NOMO-1 treated with DMSO at 0.1 percent for 48 hours (cell line): ENCODE data around the gene ELSPBP1.
"Not testable (repeated sequence)": the region's sequence is repeated elsewhere in the genome, so short reads cannot be mapped to it uniquely, and the experiment has no call there.

Experiments
- DNase-seq: peaks from one replicate; lab custom pipeline; 2025; ENCODE audit not compliant: unreplicated experiment; lab: John Stamatoyannopoulos, UW

The ELSPBP1 gene

DNA sequence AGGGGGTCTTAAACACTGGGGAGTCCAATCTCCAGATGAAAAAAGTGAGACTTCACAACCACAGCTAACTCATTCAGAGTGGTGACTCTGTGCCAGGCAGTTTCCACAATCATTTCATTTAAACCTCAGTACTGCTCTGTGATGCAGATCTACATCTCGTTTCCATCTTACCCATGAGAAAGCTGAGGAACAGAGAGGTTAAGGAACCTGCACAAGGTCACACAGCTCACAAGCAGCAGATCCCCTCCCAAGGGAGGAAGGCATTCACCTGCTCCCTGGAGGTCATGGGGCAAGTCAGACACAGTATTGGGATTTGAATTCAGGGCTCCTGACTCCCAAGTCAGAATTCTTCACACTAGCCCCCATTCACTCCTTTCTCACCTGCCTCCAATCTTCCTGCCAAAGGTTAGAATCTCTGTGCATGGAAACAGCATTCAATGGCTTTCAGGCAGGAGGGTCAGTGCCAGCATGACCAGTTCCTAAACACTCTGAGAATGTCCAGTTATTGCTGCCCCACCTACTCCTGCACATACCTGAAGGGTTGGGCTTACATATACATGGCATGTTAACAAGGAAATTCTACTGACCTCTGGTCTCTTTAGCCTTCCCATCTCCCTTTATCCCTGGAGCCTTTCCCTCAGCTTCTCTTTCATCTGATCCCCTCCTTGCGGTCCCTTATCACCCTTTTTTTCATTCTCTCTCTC, 47.6 kb downstream of the ELSPBP1 start:
- DNase-seq: no peak

DNA sequence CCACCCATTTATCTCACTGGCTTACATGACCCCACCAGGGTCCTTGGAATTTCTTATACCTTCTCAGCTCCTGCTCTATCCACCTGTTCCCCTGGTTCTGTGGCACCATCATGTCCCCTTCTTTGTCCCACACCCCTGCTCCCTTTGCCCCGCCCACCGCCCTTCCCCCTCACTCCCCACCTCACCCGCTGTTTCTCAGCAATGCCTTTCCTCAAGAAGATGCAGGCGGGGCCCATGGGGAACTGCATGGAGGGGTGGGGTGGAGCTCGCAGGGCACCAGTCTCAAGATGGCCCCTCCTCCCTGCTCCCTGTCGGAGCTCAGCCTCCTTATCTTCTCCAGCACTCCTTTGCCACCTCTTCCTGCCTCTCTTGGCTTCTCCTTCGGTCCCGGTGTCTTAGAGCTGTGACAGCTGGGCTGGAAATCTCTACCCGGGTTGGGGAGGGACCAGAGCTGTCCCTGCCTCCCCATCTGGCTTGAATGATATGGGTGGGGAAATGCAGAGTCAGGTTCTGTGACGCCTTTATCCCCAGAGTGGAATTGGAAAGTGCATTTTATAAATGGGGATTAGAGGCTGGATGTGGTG, 49.3 kb downstream of the ELSPBP1 start, which contains the start of gene CABP5:
Gene CABP5 (minus strand): TSS at position 405 of the 584 bp plus-strand sequence. CDS start 157 bp downstream, at position 248.
- no peak for DNase-seq

DNA sequence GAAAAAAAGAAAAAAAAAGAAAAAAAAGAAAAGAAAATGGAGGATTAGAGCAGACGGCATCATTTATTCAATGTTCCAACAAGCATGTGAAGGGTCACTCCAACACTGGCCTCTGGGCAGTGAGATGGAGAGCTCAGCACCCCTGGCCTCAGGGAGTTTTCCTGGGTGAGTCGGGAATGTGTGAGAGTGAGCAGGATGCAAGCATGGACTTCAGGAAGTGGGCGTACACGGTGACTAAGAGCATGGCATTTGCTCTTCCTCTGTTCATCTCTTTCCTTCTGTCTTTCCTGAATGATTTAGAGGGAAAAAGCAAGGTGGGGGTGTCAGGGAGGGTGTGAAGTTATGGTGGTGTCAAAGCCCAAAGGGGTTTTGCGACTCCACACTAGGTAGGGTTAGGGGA, 50.1 kb downstream of the ELSPBP1 start:
- DNase-seq: no peak

DNA sequence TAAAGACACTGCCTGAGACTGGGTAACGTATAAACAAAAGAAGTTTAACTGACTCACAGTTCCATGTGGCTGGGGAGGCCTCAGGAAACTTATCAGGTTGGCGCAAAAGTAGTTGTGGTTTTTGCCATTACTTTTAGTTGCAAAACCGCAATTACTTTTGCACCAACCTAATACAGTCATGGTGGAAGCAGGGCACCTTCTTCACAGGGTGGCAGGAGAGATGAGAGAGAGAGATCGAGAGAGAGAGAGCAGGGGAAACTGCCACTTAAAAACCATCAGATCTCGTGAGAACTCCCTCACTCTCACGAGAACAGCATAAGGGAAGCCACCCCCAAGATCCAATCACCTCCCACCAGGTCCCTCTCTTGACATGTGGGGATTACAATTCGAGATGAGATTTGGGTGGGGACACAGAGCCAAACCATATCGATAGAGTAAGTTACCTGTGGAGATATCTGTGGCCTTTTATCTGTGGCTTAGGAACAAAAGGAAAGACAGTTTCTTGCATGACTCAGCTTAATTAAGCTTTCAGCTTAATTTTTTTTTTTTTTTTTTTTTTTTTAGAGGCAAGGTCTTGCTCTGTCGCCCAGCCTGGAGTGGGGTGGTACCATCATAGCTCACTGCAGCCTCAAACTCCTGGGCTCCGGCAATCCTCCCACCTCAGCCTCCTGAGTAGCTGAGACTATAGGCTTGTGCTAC, 57.1 kb downstream of the ELSPBP1 start:
- no peak for DNase-seq

DNA sequence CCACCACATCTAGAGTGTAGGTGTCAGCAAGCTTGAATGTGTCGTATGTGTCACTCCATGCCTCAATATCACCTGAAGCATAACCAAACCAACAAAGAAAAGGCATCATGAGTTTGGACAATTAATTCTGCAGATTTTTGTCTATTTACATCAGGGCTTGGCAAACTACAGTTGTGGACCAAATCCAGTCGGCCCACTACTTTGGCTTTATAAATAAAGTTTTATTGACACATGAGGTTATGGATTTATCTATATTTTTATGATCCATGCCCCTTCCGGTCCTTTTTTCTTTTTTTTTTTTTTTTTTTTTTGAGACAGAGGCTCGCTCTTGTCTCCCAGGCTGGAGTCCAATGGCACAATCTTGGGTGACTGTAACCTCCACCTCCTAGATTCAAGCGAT, 58.6 kb downstream of the ELSPBP1 start:
- DNase-seq: no peak

DNA sequence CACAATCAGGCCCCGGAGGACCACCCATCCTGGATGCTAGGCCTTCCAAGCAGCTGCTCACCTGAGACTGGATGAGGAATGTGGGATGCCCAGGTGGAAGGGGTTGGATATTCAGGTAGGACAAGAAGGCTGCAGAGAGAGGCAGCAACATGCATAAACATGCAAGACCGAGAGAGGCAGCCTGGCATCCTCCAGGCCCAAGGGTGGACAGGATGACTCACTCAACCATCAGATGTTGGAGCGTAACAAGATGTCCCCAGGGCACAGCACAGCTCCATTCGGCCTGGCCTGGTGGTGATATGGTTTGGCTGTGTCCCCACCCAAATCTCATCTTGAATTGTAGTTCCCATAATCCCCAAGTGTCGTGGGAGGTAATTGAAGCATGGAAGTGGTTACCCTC, 59.4 kb downstream of the ELSPBP1 start:
- DNase-seq: no peak

DNA sequence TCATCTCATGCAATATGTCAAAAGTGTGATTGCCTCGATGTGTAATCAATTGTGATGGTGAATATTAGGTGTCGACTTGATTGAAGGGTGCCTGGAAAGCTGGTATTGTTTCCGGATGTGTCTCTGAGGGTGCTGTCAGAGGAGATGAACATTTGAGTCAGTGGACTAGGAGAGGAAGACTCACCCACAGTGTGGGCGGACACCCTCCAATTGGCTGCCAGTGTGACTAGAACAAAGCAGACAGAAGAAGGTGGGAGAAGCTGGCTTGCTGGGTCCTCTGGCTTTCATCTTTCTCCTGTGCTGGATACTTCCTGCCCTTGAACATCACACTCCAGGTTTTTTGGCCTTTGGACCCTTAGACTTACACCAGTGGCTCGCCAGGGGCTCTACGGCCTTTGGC, 64.9 kb downstream of the ELSPBP1 start:
- DNase-seq: no peak

DNA sequence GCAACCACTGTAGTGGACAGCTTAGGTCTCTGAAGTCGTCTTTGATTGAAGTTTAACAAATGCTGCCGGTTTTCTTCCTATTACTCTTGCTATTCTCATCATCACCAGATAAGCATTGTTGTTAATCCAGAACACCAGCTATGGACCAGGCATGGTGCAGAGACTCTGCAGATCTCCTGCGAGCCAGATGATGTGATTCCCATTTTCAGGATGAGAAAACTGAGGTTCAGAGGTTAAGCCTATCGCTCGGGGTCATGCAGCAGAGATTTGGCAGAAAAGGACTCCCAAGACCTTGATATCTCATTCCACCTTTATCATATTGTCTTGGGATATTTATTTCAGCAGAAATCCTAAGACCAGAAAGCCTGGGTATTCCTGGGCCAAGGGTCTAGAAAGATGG, 65.9 kb downstream of the ELSPBP1 start:
- DNase-seq: no peak

DNA sequence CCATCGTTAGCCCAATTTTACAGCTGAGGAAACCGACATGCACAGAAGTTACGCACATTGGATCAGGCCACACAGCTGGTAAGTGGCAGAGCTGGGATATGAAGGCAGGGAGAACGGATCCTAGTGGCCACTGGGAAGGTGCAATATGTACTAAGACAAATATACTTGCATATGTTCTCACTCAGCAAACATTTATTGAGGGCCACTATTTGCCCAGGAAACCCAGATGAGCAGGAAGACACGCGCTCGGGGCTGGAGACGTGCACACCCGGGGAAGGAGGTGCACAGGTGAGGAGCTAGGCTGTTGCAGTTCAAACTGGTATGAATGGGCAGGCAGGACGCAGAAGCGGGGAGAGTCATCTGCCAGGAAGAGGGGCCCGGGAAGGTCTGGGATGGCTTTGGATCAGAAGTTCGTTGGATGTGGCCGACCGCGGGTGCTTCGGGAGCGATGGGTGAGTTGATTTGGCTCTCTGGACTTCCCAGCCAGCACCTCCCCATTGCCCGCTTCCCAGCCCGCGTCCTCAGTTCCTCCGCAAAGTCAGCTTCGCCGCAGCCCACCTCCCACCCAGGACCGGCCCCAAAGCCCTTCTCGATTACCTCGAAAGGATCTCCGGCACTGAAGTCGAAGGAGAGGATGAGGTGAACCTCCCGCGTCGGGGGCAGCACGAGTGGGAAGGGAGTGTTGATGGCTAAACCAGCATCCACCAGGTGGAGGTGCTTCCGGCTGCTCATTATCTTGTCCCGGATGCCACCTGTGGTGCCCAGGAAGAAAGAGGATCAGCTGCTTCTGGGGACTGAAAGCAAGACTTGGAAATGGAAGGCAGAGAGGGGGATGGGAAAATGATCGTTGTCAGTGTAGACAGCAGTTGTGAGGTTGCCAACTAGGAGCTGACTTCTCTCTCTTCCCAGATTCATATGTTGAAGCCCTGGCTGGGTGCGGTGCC, 67.2 kb downstream of the ELSPBP1 start:
- DNase-seq: no peak

DNA sequence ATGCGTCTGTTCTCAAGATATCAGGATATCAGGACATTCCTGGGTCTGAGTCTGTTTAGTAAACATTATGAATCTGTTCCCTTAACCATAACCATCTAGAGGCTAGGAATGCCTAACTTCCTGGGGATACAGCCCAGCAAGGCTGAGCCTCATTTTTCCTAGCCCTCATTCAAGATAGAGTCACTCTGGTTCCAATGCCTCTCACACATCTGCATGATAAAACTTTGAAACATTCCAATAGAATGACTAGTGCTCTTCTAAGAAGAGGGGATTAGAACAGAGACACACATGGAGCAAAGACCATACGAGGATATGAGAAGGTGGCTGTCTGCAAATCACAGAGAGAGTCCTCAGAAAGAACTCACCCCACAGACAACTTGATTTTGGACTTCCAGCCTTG, 70.1 kb downstream of the ELSPBP1 start:
- DNase-seq: no peak

DNA sequence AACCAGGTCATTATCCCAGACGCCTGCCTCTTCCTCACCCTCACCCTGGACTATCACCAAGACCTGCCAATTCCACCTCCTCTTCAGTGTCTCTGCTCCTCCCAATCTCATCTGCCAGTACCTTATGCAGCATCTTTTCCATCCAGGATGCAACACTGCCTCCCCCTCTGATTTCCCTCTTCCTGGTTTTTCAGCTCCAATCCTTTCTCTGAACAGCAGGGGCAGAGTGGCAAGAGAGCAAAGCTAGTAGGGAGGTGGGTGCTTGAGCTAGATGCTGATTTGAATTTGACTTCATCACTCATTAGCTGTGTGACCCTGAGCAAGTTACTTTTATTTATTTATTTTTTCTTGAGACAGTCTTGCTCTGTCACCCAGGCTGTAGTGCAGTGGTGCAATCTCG, 75.0 kb downstream of the ELSPBP1 start:
- DNase-seq: no peak

DNA sequence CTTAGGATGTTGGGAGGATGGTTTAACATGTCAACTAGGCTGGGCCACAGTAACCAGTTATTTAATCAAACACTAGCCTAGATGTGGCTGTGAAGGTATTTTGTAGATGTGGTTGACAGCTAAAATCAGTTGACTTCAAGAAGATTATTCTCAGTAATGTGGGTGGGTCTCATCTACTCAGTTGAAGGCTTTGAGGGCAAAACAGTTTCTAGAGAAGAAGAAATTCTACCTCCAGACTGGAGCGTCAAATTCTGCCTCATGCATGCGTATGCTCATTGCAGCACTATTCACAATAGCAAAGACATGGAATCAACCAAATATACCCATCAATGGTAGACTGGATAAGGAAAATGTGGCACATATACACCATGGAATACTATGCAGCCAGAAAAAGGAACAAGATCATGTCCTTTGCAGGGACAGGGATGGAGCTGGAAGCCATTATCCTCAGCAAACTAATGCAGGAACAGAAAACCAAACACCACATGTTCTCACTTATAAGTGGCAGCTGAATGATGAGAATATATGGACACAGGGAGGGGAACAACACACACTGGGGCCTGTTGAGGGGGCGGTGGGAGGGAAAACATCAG, 75.8 kb downstream of the ELSPBP1 start:
- DNase-seq: not testable (repeated sequence)
